ENCODE data around the gene BBIP1.
A peak's percentile ranks its signal among the peaks of the same experiment; 100 is the strongest.
"Not testable (repeated sequence)": the region's sequence is repeated elsewhere in the genome, so short reads cannot be mapped to it uniquely, and the experiment has no call there.

Gene BBIP1

GRCh38 chr10:110931769-110932381 lies 12.9 kb upstream of the BBIP1 start:
- H3K4me3 ChIP-seq (ENCODE audit: low read depth, low read length), result no peak overlapping the region
- no peak for DNase-seq (ENCODE audit: low read depth)

DNA sequence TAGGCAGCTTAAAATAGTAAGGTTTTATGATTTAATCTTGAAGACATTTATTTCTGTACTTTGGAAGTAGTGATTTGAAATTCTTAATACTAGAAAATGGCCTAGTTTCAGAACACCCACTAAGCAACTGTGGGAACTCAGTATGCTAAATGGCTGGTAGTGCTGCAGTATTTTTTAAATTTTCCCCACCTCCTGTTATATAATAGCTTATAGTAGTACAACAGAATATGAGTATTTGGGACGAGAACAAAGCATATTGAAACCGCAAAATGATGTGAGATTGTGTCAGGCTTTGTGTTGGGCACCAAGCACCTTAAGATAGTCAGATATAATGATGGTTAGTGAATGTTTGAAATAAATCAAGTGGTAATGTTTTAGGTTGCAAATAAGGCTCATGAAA lies 8.5 kb upstream of the BBIP1 start:
- DNase-seq (ENCODE audit: low read depth), result no peak
- no peak overlapping the region for H3K4me3 ChIP-seq (ENCODE audit: low read depth, low read length)

GRCh38 chr10:110923856-110924493 lies 5.0 kb upstream of the BBIP1 start:
- DNase-seq (ENCODE audit: low read depth), result no peak
- no peak overlapping the region for H3K4me3 ChIP-seq (ENCODE audit: low read depth, low read length)

- peak overlapping the region; percentile 86 for H3K4me3 ChIP-seq (ENCODE audit: low read depth, low read length)
- DNase-seq (ENCODE audit: low read depth), result no peak
These were observed 1.2 kb upstream of the BBIP1 start for GRCh38 chr10:110919971-110920881.

DNA sequence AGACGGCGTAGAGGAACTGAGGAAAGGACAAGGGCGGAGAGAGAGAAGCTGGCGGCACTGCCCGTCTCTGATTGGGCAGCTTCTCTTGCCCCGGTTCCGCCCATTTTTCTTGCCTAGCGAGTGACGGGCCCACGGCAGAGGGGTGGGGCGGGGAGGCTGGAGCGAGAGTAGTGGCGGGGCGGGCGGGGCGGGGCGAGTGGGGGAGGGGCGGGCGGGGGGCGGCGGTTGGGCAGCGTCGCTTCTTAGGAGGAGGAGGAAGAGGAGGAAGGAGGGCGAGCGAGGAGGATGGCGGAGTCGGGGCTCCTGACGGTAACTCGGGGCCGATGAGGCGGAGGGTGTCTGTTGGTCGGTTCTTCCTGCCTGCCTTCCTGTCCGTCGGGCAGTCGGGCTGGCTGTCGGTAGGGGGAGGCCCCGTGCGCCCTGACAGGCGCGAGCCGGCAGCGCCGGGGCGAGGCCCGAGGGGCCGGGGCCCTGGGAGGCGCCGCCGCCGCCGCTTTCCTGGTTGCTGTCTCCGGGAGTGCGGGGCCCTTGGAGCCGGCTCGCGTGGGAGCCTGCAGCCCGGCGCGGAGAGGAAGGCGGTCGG lies 460 bp upstream of the BBIP1 start, which contains the start of gene SHOC2:
TSS of gene SHOC2 (plus strand) at position 256 of the 583 bp plus-strand sequence. CDS start 44,755 bp downstream, outside the sequence.
- no peak for DNase-seq (ENCODE audit: low read depth)
- H3K4me3 ChIP-seq (ENCODE audit: low read depth, low read length), result peak within 1 kb of the TSS; percentile 86

- H3K4me3 ChIP-seq (ENCODE audit: low read depth, low read length), result peak overlapping the region; percentile 69
- DNase-seq (ENCODE audit: low read depth), result peak; percentile 88
These were observed 724 bp downstream of the BBIP1 start for GRCh38 chr10:110918269-110918642.

DNA sequence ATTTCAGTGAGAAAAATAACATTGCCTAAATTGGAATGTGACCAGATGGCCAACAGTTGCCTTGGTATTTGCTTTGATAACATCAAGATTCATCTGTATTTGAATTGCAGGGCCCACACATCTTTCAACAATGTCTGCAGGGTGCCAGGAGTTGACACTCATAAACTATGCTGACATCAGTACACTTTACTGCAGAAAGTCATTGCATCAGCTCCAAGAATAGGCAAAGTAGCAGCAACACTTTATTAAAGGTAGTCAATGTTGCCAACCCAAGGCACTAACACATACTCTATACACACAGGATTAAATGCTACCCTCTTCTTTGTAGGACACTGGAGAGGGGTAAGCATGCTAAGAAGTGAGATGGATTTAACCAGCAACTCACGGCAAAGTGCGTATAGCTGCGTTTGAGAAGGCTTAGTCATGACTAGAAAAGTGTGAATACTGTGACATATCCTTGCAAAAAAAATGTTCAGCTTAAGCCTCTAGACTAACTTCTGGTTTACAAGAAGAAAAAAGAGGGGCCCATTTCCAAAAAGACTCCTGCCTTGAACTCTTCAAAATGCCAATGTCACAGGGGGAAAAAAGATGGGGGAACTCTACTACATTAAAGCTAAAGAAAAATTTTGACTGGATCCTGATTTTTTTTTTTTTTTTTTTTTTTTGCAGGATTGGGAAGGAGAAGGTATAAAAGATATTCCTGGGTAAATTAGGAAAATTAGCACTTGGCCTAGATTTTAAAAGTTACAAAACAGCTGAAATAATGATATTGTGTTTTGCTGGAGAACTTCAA lies 2.2 kb downstream of the BBIP1 start:
- H3K4me3 ChIP-seq (ENCODE audit: low read depth, low read length), result no peak overlapping the region
- peak; percentile 73 for DNase-seq (ENCODE audit: low read depth)

- not testable (repeated sequence) for H3K4me3 ChIP-seq (ENCODE audit: low read depth, low read length); DNase-seq (ENCODE audit: low read depth)
These were observed 3.4 kb downstream of the BBIP1 start for GRCh38 chr10:110915600-110915999.

DNA sequence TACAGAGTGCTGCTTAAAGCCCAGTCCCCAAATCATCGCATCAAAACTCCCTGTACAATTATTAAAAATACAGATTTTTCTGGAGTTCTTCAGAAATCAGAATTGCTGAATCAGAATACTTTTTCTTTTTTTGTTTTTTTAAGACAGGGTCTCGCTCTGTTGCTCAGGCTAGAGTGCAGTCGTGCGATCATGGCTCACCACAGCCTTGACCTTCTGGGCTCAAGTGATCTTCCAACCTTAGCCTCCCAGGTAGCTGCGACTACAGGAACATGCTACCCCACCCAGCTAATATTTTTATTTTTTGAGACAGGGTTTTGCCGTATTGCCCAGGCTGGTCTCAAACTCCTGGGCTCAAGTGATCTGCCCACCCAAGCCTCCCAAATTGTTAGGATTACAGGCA lies 3.9 kb downstream of the BBIP1 start:
- DNase-seq (ENCODE audit: low read depth), result no peak
- H3K4me3 ChIP-seq (ENCODE audit: low read depth, low read length), result no peak overlapping the region

DNA sequence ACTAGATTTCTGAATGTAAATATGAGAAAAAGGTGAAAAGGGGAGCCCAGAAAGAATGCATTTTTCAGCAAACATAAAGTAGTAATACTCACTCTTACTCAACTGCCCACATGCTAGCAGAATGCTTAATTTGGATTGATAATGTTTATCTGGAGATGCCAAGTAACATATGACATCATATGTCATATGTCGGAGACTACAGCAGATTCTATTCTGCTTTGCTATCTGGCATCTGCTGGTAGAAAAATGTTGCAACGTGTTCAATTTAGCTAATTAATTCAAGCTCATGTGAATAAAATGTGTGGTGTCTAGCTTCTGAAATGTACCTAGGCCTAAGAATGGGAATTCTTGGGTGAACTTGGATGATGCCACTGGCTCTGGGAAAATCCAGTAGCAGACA lies 4.5 kb downstream of the BBIP1 start:
- no peak overlapping the region for H3K4me3 ChIP-seq (ENCODE audit: low read depth, low read length)
- no peak for DNase-seq (ENCODE audit: low read depth)

DNA sequence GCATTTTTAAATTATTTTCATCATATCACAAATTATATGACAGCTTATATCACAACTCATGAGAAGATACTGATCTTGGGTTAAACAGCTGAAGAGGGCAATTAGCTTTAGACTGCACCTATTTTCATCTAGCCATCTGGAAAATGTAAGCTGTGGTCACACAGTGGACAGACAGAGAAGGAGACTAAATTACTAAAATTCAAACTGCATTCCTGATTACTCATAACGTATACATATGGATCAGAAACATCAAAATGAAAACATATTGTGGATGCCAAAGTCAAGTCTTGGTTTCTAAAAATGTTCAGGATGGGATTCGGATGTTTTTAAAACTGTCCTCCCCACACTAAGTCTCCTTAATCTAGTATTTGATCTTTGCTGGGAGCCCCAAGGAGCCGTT lies 6.6 kb downstream of the BBIP1 start:
- no peak overlapping the region for H3K4me3 ChIP-seq (ENCODE audit: low read depth, low read length)
- DNase-seq (ENCODE audit: low read depth), result no peak

GRCh38 chr10:110910138-110910537 lies 8.8 kb downstream of the BBIP1 start:
- no peak overlapping the region for H3K4me3 ChIP-seq (ENCODE audit: low read depth, low read length)
- no peak for DNase-seq (ENCODE audit: low read depth)

- no peak overlapping the region for H3K4me3 ChIP-seq (ENCODE audit: low read depth, low read length)
- no peak for DNase-seq (ENCODE audit: low read depth)
These were observed 15.4 kb downstream of the BBIP1 start for GRCh38 chr10:110903280-110904278.

DNA sequence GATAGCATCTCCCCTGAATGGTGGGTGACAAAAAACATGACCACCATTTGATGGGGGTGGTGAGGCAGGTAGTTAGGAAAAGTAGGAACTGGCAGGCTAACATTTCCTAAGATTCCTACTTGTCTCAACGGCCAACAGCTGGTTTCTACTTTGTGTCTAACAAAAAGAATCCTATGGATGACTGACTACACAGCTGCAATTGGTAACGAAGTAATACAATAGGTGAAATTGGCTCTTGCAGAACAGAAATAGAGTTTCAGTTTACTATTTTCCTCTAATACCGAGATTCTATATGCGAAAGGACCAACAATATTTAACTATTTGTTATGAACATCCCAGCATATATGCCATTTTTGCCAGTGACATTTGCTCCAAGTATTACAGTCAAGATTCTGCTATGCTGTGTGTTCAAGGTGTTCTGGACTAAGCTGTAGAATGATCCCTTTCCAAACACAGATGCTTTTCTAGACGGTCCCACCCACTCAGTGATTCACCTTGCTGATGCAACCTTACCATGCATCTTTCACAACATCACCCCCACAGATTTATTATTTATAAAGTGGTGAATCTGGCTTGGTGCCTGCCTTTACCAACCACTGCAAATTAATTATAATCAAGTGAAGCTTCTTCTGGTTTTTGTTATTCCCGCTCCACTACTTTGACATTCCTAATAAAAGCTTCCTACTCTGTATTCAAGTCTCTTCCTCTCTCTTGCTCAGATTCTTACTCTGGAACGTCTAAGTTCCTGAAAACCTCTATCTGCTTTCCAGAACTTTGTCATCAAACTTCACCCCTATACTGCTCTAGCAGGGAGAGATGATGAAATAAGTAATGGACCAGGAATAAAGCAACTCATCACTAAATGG lies 16.8 kb downstream of the BBIP1 start:
- no peak overlapping the region for H3K4me3 ChIP-seq (ENCODE audit: low read depth, low read length)
- peak; percentile 75 for DNase-seq (ENCODE audit: low read depth)

DNA sequence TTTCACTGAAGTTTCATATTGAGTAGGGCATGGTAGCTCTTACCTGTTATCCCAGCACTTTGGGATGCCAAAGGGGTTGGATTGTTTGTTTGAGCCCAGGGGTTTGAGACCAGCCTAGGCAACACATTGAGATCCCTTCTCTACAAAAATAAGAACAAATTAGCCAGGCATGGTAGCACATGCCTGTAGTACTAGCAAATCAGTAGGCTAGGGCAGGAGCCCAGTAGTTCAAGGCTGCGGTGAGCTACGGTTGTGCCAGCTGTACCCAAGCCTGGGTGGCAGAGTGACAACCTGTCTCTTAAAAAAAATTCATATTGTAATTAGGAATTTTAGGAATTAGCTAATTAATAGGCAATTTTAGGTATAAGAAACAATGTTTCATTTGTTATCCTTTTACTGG lies 18.0 kb downstream of the BBIP1 start:
- H3K4me3 ChIP-seq (ENCODE audit: low read depth, low read length), result no peak overlapping the region
- no peak for DNase-seq (ENCODE audit: low read depth)

GRCh38 chr10:110898391-110898790 lies 20.6 kb downstream of the BBIP1 start:
- DNase-seq (ENCODE audit: low read depth), result no peak
- no peak overlapping the region for H3K4me3 ChIP-seq (ENCODE audit: low read depth, low read length)

DNA sequence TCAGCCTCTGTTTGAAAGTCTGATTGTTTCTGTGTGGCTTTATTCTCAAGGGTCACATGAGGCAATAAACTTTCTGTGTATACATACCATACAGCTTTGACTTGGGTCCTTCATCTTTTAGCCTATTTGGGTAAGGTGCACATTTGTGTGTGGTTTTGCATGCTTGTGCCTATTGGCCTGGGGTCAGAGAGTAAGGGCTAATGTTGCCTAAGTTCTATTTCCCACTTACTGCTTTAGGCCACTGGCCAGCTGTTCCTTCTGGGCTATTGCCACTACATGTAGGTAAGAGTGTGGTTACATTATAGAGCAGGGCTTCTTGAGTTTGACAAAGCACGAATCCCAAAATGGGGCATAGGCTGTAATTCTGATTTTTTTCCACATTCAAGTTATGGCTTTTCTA lies 21.8 kb downstream of the BBIP1 start:
- H3K4me3 ChIP-seq (ENCODE audit: low read depth, low read length), result no peak overlapping the region
- no peak for DNase-seq (ENCODE audit: low read depth)
